Measurements from ENCODE around the gene RTN1.
"Not testable (repeated sequence)": the region's sequence is repeated elsewhere in the genome, so short reads cannot be mapped to it uniquely, and the experiment has no call there.

The RTN1 gene

DNA sequence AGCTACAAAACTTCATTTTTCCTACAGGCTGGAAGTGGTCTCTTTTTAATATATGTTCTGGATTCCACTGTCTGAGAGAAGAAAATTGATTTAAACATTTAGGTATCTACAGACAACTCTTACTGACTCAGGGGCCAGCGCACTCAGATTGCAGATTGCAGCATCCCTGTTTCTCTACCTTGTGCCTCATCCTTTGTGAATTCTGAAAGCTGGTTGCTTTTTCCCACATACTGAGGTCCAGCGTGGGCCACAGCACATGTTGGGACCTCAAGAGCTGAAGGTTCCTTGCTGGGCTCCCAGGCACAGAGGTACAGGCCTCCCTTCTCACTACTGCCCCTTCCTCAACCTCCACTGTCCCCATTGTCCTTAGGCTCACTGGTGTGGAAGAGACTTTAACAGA lies 192.2 kb downstream of the RTN1 start:
- no peak overlapping the region for H3K27ac ChIP-seq
- no peak for DNase-seq
- TF ChIP-seq CTCF (IDR thresholded peaks at IDR 0.05; ENCODE audit: low read depth, low read length) = no peak
- H3K4me3 ChIP-seq (ENCODE audit: low read depth, low read length) = no peak overlapping the region
- H3K36me3 ChIP-seq = no peaks in the 10 kb centered on the region
- H3K27me3 ChIP-seq (ENCODE audit: insufficient read depth, low read depth, severe bottlenecking) = no peaks in the 10 kb centered on the region
- H3K9me3 ChIP-seq (ENCODE audit: severe bottlenecking) = peaks cover 1% of the 10 kb centered on the region

DNA sequence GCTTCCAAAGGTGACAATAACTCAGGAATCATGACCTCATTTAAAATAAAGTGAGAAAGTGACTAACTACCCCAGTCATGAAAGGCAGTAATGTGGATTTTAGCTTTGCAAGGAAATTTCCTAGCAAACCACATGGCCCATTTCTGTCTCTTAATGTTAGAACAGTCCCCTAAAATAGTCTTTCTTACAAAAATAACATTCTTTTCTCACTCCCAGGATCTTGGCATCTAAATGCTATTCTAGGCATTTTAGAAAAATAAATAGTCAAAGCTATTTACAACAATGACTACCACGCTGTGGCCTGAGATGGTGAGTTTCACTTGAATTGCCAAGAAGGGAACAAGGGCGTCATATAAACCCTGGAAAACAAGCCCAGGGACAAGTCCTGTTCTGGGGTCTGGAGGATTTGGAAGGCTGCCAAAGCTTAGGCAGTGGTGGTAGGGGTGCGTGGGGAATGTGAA lies 192.8 kb downstream of the RTN1 start:
- no peak overlapping the region for H3K4me3 ChIP-seq (ENCODE audit: low read depth, low read length)
- TF ChIP-seq CTCF (IDR thresholded peaks at IDR 0.05; ENCODE audit: low read depth, low read length) = no peak
- no peak overlapping the region for H3K27ac ChIP-seq
- H3K9me3 ChIP-seq (ENCODE audit: severe bottlenecking) = peaks cover 4% of the 10 kb centered on the region
- H3K27me3 ChIP-seq (ENCODE audit: insufficient read depth, low read depth, severe bottlenecking) = no peaks in the 10 kb centered on the region
- no peak for DNase-seq
- no peaks in the 10 kb centered on the region for H3K36me3 ChIP-seq

GRCh38 chr14:59675394-59675793 lies 195.2 kb downstream of the RTN1 start:
- no peak overlapping the region for H3K27ac ChIP-seq

GRCh38 chr14:59664741-59665140 lies 205.8 kb downstream of the RTN1 start:
- TF ChIP-seq CTCF (IDR thresholded peaks at IDR 0.05; ENCODE audit: low read depth, low read length) = no peak
- Histone ChIP-seq H3K27ac (no peak overlapping the region), H3K36me3 (no peaks in the 10 kb centered on the region), H3K27me3 (ENCODE audit: insufficient read depth, low read depth, severe bottlenecking) (no peaks in the 10 kb centered on the region), H3K9me3 (ENCODE audit: severe bottlenecking) (no peaks in the 10 kb centered on the region), H3K4me3 (ENCODE audit: low read depth, low read length) (no peak overlapping the region)
- DNase-seq = no peak

More at GRCh38 chr14:59675394-59675793, 195.2 kb downstream of the RTN1 start:
- no peak for DNase-seq
- Histone ChIP-seq H3K4me3 (ENCODE audit: low read depth, low read length) (no peak overlapping the region), H3K9me3 (ENCODE audit: severe bottlenecking) (peaks cover 4% of the 10 kb centered on the region), H3K36me3 (no peaks in the 10 kb centered on the region), H3K27me3 (ENCODE audit: insufficient read depth, low read depth, severe bottlenecking) (no peaks in the 10 kb centered on the region)
- TF ChIP-seq CTCF (IDR thresholded peaks at IDR 0.05; ENCODE audit: low read depth, low read length) = no peak

GRCh38 chr14:59657769-59658168 lies 212.8 kb downstream of the RTN1 start:
- H3K36me3 ChIP-seq = no peaks in the 10 kb centered on the region
- no peak for DNase-seq
- TF ChIP-seq CTCF (IDR thresholded peaks at IDR 0.05; ENCODE audit: low read depth, low read length) = no peak
- no peak overlapping the region for H3K27ac ChIP-seq
- peaks cover 2% of the 10 kb centered on the region for H3K9me3 ChIP-seq (ENCODE audit: severe bottlenecking)
- H3K27me3 ChIP-seq (ENCODE audit: insufficient read depth, low read depth, severe bottlenecking) = no peaks in the 10 kb centered on the region
- no peak overlapping the region for H3K4me3 ChIP-seq (ENCODE audit: low read depth, low read length)

- H3K27ac ChIP-seq = no peak overlapping the region
- no peak for DNase-seq
- H3K4me3 ChIP-seq (ENCODE audit: low read depth, low read length) = no peak overlapping the region
- no peaks in the 10 kb centered on the region for H3K36me3 ChIP-seq
- H3K9me3 ChIP-seq (ENCODE audit: severe bottlenecking) = peaks cover 2% of the 10 kb centered on the region
- no peaks in the 10 kb centered on the region for H3K27me3 ChIP-seq (ENCODE audit: insufficient read depth, low read depth, severe bottlenecking)
- no peak for TF ChIP-seq CTCF (IDR thresholded peaks at IDR 0.05; ENCODE audit: low read depth, low read length)
Observed at GRCh38 chr14:59656473-59656872, 214.1 kb downstream of the RTN1 start.

GRCh38 chr14:59654131-59654530 lies 216.4 kb downstream of the RTN1 start:
- not testable (repeated sequence) for DNase-seq; H3K4me3 ChIP-seq (ENCODE audit: low read depth, low read length); H3K9me3 ChIP-seq (ENCODE audit: severe bottlenecking); H3K27me3 ChIP-seq (ENCODE audit: insufficient read depth, low read depth, severe bottlenecking); H3K36me3 ChIP-seq; H3K27ac ChIP-seq

GRCh38 chr14:59646832-59647231 lies 223.7 kb downstream of the RTN1 start:
- not testable (repeated sequence) for H3K27ac ChIP-seq; H3K36me3 ChIP-seq; H3K4me3 ChIP-seq (ENCODE audit: low read depth, low read length); H3K27me3 ChIP-seq (ENCODE audit: insufficient read depth, low read depth, severe bottlenecking); DNase-seq; H3K9me3 ChIP-seq (ENCODE audit: severe bottlenecking)
